Measurements from ENCODE around the gene PRR7. TPM values are rescaled to one million over a fixed set of nuclear protein-coding genes. Genes with fewer than 3 reads are reported as not detected.

Gene PRR7
- total RNA-seq, 1 experiment from 2014 or later, result 39.2 TPM

DNA sequence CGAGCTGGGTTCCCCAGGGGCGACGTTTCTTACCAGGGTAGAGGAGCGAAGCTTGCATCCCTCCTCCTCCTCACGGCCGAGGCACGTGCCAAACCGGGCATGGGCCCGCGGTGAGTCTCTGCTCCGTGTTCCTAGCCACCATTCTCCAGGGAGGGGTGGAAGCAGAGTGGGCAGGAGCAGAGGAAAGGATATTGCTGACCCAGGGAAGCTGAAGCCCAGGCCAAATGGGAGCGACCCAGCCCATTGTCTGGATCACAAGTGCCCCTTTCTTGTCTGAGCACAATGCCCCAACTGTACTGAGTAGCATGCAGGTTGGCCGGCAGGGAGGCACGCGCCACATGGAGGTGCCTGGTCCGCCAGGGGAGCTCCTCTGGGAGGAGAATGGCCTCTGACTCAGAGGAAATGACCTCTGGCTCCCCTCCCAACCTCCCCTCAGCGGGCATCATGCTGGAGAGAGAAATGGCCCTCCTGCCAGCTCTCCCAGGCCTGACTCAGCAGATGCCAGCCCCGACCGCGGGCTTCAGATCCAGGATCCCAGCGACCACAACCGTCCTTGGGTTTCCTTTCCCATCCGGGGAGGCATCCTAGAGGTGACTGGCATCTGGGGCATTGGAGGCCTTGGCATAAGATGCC, 1.1 kb downstream of the PRR7 start:
- TF ChIP-seq, protein P1, sequence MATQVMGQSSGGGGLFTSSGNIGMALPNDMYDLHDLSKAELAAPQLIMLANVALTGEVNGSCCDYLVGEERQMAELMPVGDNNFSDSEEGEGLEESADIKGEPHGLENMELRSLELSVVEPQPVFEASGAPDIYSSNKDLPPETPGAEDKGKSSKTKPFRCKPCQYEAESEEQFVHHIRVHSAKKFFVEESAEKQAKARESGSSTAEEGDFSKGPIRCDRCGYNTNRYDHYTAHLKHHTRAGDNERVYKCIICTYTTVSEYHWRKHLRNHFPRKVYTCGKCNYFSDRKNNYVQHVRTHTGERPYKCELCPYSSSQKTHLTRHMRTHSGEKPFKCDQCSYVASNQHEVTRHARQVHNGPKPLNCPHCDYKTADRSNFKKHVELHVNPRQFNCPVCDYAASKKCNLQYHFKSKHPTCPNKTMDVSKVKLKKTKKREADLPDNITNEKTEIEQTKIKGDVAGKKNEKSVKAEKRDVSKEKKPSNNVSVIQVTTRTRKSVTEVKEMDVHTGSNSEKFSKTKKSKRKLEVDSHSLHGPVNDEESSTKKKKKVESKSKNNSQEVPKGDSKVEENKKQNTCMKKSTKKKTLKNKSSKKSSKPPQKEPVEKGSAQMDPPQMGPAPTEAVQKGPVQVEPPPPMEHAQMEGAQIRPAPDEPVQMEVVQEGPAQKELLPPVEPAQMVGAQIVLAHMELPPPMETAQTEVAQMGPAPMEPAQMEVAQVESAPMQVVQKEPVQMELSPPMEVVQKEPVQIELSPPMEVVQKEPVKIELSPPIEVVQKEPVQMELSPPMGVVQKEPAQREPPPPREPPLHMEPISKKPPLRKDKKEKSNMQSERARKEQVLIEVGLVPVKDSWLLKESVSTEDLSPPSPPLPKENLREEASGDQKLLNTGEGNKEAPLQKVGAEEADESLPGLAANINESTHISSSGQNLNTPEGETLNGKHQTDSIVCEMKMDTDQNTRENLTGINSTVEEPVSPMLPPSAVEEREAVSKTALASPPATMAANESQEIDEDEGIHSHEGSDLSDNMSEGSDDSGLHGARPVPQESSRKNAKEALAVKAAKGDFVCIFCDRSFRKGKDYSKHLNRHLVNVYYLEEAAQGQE (IDR thresholded peaks at IDR 0.05; ENCODE audit: insufficient read depth in 1 of 2, low read depth in 2 of 2, low read length in 1 of 2), result no peak
- peak; percentile 69 for TF ChIP-seq POLR2AphosphoS5 (IDR thresholded peaks at IDR 0.05; ENCODE audit: low read depth, low read length)
- TF ChIP-seq SIN3A (IDR thresholded peaks at IDR 0.05; ENCODE audit: borderline replicate concordance, insufficient read depth, low read depth, low read length), result peak; percentile 79; the same call in 1 of the 2 replicates
- Histone ChIP-seq H3K4me1 (ENCODE audit: control insufficient read depth, insufficient read depth, low read length) (peaks cover 61% of the 10 kb centered on the region), H3K4me3 (ENCODE audit: low read depth in 2 of 2, low read length in 2 of 2) (peak overlapping the region; percentile 54 to 70), H3K27ac (ENCODE audit: low read length) (peak overlapping the region; percentile 83), H3K27me3 (ENCODE audit: control insufficient read depth, insufficient read depth, low read length) (no peaks in the 10 kb centered on the region), H3K9me3 (ENCODE audit: control insufficient read depth, insufficient read depth, low read depth, low read length) (no peaks in the 10 kb centered on the region), H3K36me3 (ENCODE audit: control insufficient read depth, insufficient read depth, low read length) (no peaks in the 10 kb centered on the region; the same call in 1 of the 2 replicates)
- POLR2A ChIA-PET, result interaction anchor here (1.1 to 1.2 kb wide), 2 partner anchors 18 to 21 kb away, joined by 6 to 8 read pairs; partner anchors contain the start of gene GRK6
- CTCF ChIA-PET, result interaction anchor here (1.0 kb wide), 1 partner anchor 78 kb away, joined by 3 read pairs; no protein-coding TSS in a partner anchor
- intact Hi-C loops (cut with micrococcal nuclease; ENCODE audit: unreplicated experiment) (no loop called here), in situ Hi-C loops (cut with HindIII; ENCODE audit: low pct_unique_long_range_greater_than_20kb, low sequenced_read_pairs) (no loop called here)
- no TSS peak for BruUV-seq (replicated peaks)
- ATAC-seq (peak; percentile 69), DNase-seq (ENCODE audit: low read depth, low spot score) (peak; percentile 72)

DNA sequence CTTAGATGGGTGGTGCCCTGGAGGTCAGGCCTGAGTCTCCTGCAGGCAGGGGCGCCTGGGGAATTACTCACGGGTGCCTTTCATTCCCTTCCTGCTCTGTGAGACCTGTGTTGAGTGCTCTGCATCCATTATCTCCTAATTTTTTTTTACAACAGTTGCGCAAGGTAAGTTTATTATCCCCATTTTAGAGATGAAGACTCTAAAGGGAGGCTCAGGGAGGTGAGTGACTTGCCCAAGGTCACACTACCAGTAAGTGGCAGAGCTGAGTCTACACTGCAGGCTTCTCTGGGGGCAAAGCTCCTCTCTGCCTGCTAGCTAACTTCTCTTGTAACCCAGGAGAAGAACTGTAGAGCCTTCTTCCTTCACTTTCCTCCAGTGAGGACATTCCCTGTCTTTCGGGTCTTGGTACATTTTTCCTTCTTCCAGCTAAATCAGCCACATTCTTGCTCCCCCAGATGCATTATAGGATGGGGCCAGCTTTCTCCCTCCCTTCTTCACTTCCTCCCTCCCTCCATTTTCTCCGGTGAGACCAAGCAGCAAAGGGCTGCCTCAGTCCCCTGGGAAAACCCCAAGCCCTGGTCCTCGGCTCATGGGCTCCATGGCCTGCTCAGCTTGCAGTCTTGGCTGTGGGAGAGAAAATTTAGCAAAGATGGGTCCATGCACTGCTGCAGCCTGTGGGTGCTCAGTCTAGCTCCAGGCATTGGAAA, 1.8 kb downstream of the PRR7 start:
- Histone ChIP-seq H3K27ac (ENCODE audit: low read length) (peak overlapping the region; percentile 83), H3K9me3 (ENCODE audit: control insufficient read depth, insufficient read depth, low read depth, low read length) (no peaks in the 10 kb centered on the region), H3K4me3 (ENCODE audit: low read depth in 2 of 2, low read length in 2 of 2) (peak overlapping the region; percentile 54 to 70), H3K4me1 (ENCODE audit: control insufficient read depth, insufficient read depth, low read length) (peaks cover 66% of the 10 kb centered on the region), H3K27me3 (ENCODE audit: control insufficient read depth, insufficient read depth, low read length) (no peaks in the 10 kb centered on the region), H3K36me3 (ENCODE audit: control insufficient read depth, insufficient read depth, low read length) (no peaks in the 10 kb centered on the region; the same call in 1 of the 2 replicates)
- POLR2A ChIA-PET, result interaction anchor here (0.7 to 1.2 kb wide), 3 partner anchors 19 to 71 kb away, joined by 3 to 8 read pairs (median 6); partner anchors contain the start of gene GRK6
- CTCF ChIA-PET, result interaction anchor here (0.7 to 1.0 kb wide), 2 partner anchors 45 to 79 kb away, joined by 3 read pairs; no protein-coding TSS in a partner anchor
- in situ Hi-C loops (cut with HindIII; ENCODE audit: low pct_unique_long_range_greater_than_20kb, low sequenced_read_pairs) (no loop called here), intact Hi-C loops (cut with micrococcal nuclease; ENCODE audit: unreplicated experiment) (no loop called here)
- DNase-seq (ENCODE audit: low read depth, low spot score) (no peak), ATAC-seq (no peak; the same call in 1 of the 2 replicates)
- TF ChIP-seq, protein P2, sequence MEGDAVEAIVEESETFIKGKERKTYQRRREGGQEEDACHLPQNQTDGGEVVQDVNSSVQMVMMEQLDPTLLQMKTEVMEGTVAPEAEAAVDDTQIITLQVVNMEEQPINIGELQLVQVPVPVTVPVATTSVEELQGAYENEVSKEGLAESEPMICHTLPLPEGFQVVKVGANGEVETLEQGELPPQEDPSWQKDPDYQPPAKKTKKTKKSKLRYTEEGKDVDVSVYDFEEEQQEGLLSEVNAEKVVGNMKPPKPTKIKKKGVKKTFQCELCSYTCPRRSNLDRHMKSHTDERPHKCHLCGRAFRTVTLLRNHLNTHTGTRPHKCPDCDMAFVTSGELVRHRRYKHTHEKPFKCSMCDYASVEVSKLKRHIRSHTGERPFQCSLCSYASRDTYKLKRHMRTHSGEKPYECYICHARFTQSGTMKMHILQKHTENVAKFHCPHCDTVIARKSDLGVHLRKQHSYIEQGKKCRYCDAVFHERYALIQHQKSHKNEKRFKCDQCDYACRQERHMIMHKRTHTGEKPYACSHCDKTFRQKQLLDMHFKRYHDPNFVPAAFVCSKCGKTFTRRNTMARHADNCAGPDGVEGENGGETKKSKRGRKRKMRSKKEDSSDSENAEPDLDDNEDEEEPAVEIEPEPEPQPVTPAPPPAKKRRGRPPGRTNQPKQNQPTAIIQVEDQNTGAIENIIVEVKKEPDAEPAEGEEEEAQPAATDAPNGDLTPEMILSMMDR (IDR thresholded peaks at IDR 0.05), result no peak
- TF ChIP-seq POLR2AphosphoS5 (IDR thresholded peaks at IDR 0.05; ENCODE audit: low read depth, low read length) (no peak), TCF7L2 (IDR thresholded peaks at IDR 0.05; ENCODE audit: low read depth, low read length) (no peak), SIN3A (IDR thresholded peaks at IDR 0.05; ENCODE audit: borderline replicate concordance, insufficient read depth, low read depth, low read length) (no peak)
- TF ChIP-seq, protein P1 (IDR thresholded peaks at IDR 0.05; ENCODE audit: insufficient read depth in 1 of 2, low read depth in 2 of 2, low read length in 1 of 2), result no peak
- TSS peak; percentile 30 for BruUV-seq (replicated peaks)

All from Panc1 (cell line).